PFSK-1 (cell line): ENCODE data around the gene TMEM196.

ENCODE experiments used
- FOXP2 ChIP-seq: optimal IDR thresholded peaks from 2 replicates; pipeline ENCODE3; 2011; ENCODE audit warnings: borderline replicate concordance, control low read depth, inconsistent platforms; ENCODE audit not compliant: insufficient read depth; ENCODE audit errors: extremely low read length, extremely low read depth
- POLR2AphosphoS5 ChIP-seq: IDR thresholded peaks from 2 replicates; pipeline ENCODE4 v1.6.1; 2012; ENCODE audit warnings: low read depth, mild to moderate bottlenecking, control low read depth, low read length, moderate library complexity
- SIN3A ChIP-seq: IDR thresholded peaks from 2 replicates; pipeline ENCODE4 v1.6.1; 2012; ENCODE audit warnings: mild to moderate bottlenecking, low read length, moderate library complexity, borderline replicate concordance; ENCODE audit not compliant: insufficient read depth
- TAF1 ChIP-seq: IDR thresholded peaks from 2 replicates; pipeline ENCODE4 v1.6.1; 2012; ENCODE audit warnings: low read length, control low read depth, borderline replicate concordance; ENCODE audit not compliant: insufficient read depth
- TF ChIP-seq, protein P1 (sequence below), 2 experiments: IDR thresholded peaks; 2 replicates each; pipeline versions ENCODE4 v1.6.1 to v1.8.0; 2011 to 2012; ENCODE audit warnings: low read depth in 2 of 2, low read length in 2 of 2, control low read depth in 1 of 2, inconsistent platforms in 1 of 2, mild to moderate bottlenecking in 1 of 2, moderate library complexity in 1 of 2; ENCODE audit not compliant: insufficient read depth in 1 of 2

DNA sequence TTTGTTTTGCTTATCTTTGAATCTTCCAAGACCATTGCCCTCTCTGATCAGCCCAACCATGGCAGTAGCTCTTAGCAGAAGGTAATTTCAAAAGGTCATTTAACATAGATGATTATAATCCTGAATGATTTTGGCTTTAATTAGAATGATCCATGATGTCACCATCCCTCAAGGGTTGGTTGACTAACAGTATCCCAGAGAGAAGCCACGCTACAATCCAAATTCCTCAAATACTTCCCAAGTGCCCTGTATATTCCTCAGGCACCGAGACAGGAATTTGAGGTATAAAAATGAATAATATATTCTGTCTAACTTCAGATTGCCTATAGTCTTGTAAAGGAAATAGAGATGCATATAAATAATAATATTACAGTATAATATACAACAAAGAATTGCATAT lies 42.1 kb upstream of the TMEM196 start:
- TF ChIP-seq SIN3A (no peak), POLR2AphosphoS5 (no peak), TAF1 (no peak), FOXP2 (no peak)
- TF ChIP-seq, protein P1, sequence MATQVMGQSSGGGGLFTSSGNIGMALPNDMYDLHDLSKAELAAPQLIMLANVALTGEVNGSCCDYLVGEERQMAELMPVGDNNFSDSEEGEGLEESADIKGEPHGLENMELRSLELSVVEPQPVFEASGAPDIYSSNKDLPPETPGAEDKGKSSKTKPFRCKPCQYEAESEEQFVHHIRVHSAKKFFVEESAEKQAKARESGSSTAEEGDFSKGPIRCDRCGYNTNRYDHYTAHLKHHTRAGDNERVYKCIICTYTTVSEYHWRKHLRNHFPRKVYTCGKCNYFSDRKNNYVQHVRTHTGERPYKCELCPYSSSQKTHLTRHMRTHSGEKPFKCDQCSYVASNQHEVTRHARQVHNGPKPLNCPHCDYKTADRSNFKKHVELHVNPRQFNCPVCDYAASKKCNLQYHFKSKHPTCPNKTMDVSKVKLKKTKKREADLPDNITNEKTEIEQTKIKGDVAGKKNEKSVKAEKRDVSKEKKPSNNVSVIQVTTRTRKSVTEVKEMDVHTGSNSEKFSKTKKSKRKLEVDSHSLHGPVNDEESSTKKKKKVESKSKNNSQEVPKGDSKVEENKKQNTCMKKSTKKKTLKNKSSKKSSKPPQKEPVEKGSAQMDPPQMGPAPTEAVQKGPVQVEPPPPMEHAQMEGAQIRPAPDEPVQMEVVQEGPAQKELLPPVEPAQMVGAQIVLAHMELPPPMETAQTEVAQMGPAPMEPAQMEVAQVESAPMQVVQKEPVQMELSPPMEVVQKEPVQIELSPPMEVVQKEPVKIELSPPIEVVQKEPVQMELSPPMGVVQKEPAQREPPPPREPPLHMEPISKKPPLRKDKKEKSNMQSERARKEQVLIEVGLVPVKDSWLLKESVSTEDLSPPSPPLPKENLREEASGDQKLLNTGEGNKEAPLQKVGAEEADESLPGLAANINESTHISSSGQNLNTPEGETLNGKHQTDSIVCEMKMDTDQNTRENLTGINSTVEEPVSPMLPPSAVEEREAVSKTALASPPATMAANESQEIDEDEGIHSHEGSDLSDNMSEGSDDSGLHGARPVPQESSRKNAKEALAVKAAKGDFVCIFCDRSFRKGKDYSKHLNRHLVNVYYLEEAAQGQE (IDR thresholded peaks at IDR 0.05; ENCODE audit: insufficient read depth in 1 of 2, low read depth in 2 of 2, low read length in 2 of 2) = no peak
